ENCODE data around the gene MUC16. TPM values are rescaled to one million over a fixed set of nuclear protein-coding genes. Genes with fewer than 3 reads are reported as not detected.
"Not testable (repeated sequence)": the region's sequence is repeated elsewhere in the genome, so short reads cannot be mapped to it uniquely, and the experiment has no call there.

MUC16 gene
- 1 to 10 TPM in 1 of 4 donors, under 1 TPM in 3; under 0.01 to 1.4 (median 0.04) TPM for total RNA-seq

DNA sequence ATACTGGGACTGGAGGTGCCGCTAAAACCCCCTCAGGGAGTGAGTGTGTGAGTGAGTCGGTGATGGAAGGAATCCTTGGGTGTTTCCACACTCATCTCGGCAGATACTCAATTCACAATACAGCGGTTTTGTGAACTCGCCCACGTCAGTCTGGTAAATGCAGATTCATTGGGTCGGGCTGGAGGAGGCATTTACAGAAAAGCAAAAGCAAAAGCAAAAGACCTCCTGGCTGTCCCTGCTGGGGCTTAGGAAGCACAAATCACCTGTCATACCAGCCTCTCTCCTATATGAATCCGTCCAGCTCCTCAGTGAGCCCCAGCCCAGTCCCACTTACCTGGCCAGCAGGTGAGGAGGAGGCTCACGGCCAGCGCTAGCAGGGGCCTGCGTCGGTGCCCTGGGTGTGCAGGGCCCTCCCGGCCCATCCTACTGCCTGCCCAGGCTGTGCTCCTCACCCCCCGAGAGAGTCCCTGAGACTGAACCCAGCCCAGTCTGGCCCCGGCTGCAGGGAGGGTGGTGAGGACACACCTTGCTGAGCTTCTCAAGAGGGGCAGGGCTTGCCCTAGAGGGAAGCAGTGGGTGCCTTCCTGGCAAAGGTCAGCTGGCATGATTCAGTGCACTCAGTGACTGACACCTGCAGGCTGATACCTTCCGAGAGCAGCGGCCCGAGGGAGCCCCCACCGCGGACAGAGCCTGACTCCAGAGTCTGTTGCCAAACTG, at the start of gene MUC16:
Gene MUC16, minus strand, starts transcription at position 475 of the 717 bp plus-strand sequence.
- H3K4me1 ChIP-seq: peaks cover 0 to 12% (median 3%) of the 10 kb centered on the region in 3 donors
- TF ChIP-seq, protein P1, sequence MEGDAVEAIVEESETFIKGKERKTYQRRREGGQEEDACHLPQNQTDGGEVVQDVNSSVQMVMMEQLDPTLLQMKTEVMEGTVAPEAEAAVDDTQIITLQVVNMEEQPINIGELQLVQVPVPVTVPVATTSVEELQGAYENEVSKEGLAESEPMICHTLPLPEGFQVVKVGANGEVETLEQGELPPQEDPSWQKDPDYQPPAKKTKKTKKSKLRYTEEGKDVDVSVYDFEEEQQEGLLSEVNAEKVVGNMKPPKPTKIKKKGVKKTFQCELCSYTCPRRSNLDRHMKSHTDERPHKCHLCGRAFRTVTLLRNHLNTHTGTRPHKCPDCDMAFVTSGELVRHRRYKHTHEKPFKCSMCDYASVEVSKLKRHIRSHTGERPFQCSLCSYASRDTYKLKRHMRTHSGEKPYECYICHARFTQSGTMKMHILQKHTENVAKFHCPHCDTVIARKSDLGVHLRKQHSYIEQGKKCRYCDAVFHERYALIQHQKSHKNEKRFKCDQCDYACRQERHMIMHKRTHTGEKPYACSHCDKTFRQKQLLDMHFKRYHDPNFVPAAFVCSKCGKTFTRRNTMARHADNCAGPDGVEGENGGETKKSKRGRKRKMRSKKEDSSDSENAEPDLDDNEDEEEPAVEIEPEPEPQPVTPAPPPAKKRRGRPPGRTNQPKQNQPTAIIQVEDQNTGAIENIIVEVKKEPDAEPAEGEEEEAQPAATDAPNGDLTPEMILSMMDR (IDR thresholded peaks at IDR 0.05): no peak
- no peak for TF ChIP-seq POLR2A (IDR thresholded peaks at IDR 0.05)
- no peaks in the 10 kb centered on the region for H3K36me3 ChIP-seq
- no peak for DNase-seq
- intact Hi-C loops (cut with DNase I): no loop called here
- 33 to 48% methylated on average over 6 to 13 of the region's 20 CpGs for WGBS, 2 donors
- H3K9me3 ChIP-seq: no peaks in the 10 kb centered on the region
- peaks cover 0 to 53% (median 0%) of the 10 kb centered on the region in 4 donors for H3K27me3 ChIP-seq
- H3K27ac ChIP-seq: no peak within 1 kb of the TSS
- H3K4me3 ChIP-seq: peak within 1 kb of the TSS in 1 of 4 donors; percentile 49

DNA sequence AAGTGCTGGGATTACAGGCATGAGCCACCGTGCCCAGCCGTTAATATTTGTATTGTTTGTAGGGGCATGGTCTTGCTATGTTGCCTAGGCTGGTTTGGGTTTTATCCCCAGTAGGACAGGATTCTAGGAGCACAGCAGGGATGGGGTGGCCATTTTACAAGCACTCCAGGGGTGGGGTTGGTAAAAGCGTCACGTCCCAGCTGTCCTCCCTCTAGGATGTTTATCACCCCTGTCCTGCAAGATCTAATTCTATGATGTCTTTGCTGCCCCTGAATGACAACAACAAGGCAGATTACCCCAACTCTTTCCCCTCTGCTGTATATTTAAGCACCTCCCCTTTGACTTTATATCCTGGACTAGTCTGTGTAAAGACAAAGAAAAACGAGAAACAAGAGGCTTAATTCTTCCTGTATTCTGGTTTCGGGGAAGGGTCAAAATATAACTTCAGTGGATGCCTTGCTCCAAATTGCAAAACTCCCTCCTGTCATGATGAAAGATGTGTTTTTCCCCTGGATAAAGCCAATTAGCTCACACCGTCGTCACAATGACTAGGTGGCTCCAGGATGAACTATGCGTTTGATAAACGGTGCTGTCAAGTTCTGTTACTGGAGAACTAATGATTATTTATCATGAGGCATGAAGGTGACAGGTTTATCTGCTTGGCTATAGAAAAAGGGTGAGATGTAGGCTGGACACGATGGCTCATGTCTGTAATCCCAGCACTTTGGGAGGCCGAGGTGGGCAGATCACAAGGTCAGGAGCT, 48.9 kb upstream of the MUC16 start:
- no peak for TF ChIP-seq POLR2A (IDR thresholded peaks at IDR 0.05)
- TF ChIP-seq, protein P1 (IDR thresholded peaks at IDR 0.05): no peak
- H3K4me1 ChIP-seq: peaks cover 0 to 17% (median 0%) of the 10 kb centered on the region in 3 donors
- H3K4me3 ChIP-seq: no peak overlapping the region
- no peak overlapping the region for H3K27ac ChIP-seq
- H3K36me3 ChIP-seq: no peaks in the 10 kb centered on the region
- peaks cover 0 to 69% (median 0%) of the 10 kb centered on the region in 4 donors for H3K27me3 ChIP-seq
- 19 to 46% methylated on average over 9 to 10 of the region's 12 CpGs for WGBS, 2 donors
- H3K9me3 ChIP-seq: no peaks in the 10 kb centered on the region
- intact Hi-C loops (cut with DNase I): no loop called here
- DNase-seq: no peak

DNA sequence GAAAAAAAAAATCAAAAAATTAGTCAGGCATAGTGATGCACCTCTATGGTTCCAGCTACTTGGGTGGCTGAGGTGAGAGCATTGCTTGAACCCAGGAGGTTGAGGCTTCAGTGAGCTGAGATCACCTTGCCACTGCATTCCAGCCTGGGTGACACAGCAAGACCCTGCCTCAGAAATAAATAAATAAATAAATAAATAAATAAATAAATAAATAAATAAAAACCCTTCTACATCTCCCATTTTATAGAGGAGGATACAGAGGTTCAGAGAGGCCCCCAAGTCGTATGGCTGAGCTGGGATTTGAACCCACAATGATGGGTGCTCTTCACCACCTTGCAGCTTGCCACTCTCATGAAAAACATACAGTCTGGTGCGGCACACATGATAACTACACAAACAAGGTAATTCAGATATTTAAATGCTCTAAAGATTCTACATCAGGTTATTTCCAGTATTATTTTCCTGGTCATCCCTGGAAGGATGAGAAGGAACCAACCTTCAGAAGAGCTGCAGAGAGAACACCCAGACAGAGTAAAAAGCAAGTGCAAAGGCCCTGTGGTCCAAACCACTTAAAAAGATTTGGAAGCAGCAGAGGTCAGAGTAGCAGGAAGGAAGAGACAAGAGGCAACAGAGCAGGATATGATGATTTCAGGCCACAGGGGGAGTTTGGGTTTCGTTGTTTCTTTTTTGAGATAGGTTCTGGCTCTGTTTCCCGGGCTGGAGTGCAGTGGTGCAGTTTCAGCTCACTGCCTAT, 47.5 kb upstream of the MUC16 start:
- Histone ChIP-seq H3K27me3 (peaks cover 0 to 75% (median 0%) of the 10 kb centered on the region in 4 donors), H3K36me3 (no peaks in the 10 kb centered on the region), H3K9me3 (no peaks in the 10 kb centered on the region), H3K27ac (no peak overlapping the region), H3K4me3 (no peak overlapping the region), H3K4me1 (peaks cover 0 to 17% (median 0%) of the 10 kb centered on the region in 3 donors)
- TF ChIP-seq POLR2A (IDR thresholded peaks at IDR 0.05): no peak
- TF ChIP-seq, protein P1 (IDR thresholded peaks at IDR 0.05): no peak
- intact Hi-C loops (cut with DNase I): no loop called here
- 62 to 64% methylated on average over 4 of the region's 4 CpGs for WGBS, 2 donors
- no peak for DNase-seq

DNA sequence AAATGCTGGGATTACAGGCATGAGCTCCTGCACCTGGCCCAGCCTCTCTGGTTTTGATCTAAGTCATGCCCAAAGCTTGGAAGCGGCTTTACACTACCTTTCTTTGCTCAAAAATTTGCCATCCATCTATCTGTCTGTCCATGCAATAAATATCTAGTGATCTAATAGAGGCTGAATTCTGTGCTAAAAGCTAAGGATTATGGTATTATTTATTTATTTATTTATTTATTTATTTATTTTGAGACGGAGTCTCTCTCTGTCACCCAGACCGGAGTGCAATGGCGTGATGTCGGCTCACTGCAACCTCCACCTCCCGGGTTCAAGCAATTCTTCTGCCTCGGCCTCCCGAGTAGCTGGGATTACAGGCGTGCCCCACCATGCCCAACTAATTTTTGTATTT, 45.9 kb upstream of the MUC16 start:
- WGBS, 2 donors: 83 to 85% methylated on average over 9 of the region's 9 CpGs

DNA sequence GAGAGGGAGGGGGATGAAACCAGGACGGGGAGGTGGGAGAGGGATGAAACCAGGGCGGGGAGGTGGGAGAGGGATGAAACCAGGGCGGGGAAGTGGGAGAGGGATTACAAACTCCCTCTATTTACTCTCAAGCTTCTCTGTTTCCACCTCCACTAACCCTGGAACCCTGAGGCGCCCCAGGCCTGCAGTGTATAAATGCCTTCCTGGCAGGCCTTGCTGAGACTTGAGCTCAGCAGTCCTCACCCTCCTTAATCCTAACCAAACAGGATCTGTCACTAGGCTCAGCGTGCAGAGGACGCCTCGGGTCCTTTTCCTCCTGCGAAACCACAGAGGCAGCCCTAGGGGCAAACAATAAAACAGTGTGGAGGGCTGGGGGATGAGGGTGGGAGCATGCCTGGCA, 44.6 kb upstream of the MUC16 start:
- Histone ChIP-seq H3K4me3 (no peak overlapping the region), H3K27ac (no peak overlapping the region), H3K4me1 (peaks cover 0 to 17% (median 0%) of the 10 kb centered on the region in 3 donors), H3K36me3 (no peaks in the 10 kb centered on the region), H3K9me3 (no peaks in the 10 kb centered on the region), H3K27me3 (peaks cover 0 to 97% (median 0%) of the 10 kb centered on the region in 4 donors)
- TF ChIP-seq, protein P1 (IDR thresholded peaks at IDR 0.05): no peak
- no peak for TF ChIP-seq POLR2A (IDR thresholded peaks at IDR 0.05)
- intact Hi-C loops (cut with DNase I): no loop called here
- no peak for DNase-seq
- WGBS, 2 donors: 11 to 12% methylated on average over 6 to 8 of the region's 8 CpGs

More for the DNA sequence above, 45.9 kb upstream of the MUC16 start:
- H3K4me3 ChIP-seq; DNase-seq; H3K36me3 ChIP-seq; H3K9me3 ChIP-seq; intact Hi-C loops (cut with DNase I); H3K27ac ChIP-seq: not testable (repeated sequence)
- Histone ChIP-seq H3K4me1 (peaks cover 0 to 17% (median 0%) of the 10 kb centered on the region in 3 donors), H3K27me3 (peaks cover 0 to 90% (median 0%) of the 10 kb centered on the region in 4 donors)
